Measurements from ENCODE around the gene FGF19. TPM values are rescaled to one million over a fixed set of nuclear protein-coding genes. Genes with fewer than 3 reads are reported as not detected.

The FGF19 gene
- total RNA-seq, 2 donors from 2014 or later = not detected

- H3K36me3 ChIP-seq = no peaks in the 10 kb centered on the region
- no peak for TF ChIP-seq CTCF (IDR thresholded peaks at IDR 0.05)
- ATAC-seq (ENCODE audit: insufficient number of reproducible peaks, low FRiP score, low read depth) (no peak), DNase-seq (ENCODE audit: low spot score) (no peak)
- no peak overlapping the region for H3K27ac ChIP-seq
- H3K4me3 ChIP-seq = no peak overlapping the region
- peaks cover 15% of the 10 kb centered on the region for H3K27me3 ChIP-seq (replicated peaks; ENCODE audit: insufficient read depth)
- peaks cover 4 to 15% of the 10 kb centered on the region in 2 donors for H3K4me1 ChIP-seq (ENCODE audit: control insufficient read depth in 1 of 2, low read depth in 2 of 2)
- no peaks in the 10 kb centered on the region for H3K9me3 ChIP-seq
Observed at GRCh38 chr11:69702239-69702691, 1.6 kb downstream of the FGF19 start.

GRCh38 chr11:69700278-69701140 lies 3.3 kb downstream of the FGF19 start:
- Histone ChIP-seq H3K36me3 (no peaks in the 10 kb centered on the region), H3K27me3 (replicated peaks; ENCODE audit: insufficient read depth) (peaks cover 15% of the 10 kb centered on the region), H3K9me3 (no peaks in the 10 kb centered on the region), H3K27ac (no peak overlapping the region), H3K4me3 (no peak overlapping the region), H3K4me1 (ENCODE audit: control insufficient read depth in 1 of 2, low read depth in 2 of 2) (peaks cover 4 to 15% of the 10 kb centered on the region in 2 donors)
- ATAC-seq (ENCODE audit: insufficient number of reproducible peaks, low FRiP score, low read depth) = no peak
- TF ChIP-seq CTCF (IDR thresholded peaks at IDR 0.05) = no peak
- DNase-seq (ENCODE audit: low spot score) = no peak

- TF ChIP-seq CTCF (IDR thresholded peaks at IDR 0.05) = no peak
- ATAC-seq (ENCODE audit: insufficient number of reproducible peaks, low FRiP score, low read depth) (no peak), DNase-seq (ENCODE audit: low spot score) (no peak)
- Histone ChIP-seq H3K27ac (no peak overlapping the region), H3K27me3 (replicated peaks; ENCODE audit: insufficient read depth) (peaks cover 15% of the 10 kb centered on the region), H3K9me3 (no peaks in the 10 kb centered on the region), H3K4me1 (ENCODE audit: control insufficient read depth in 1 of 2, low read depth in 2 of 2) (peaks cover under 1 to 11% of the 10 kb centered on the region in 2 donors), H3K36me3 (no peaks in the 10 kb centered on the region), H3K4me3 (no peak overlapping the region)
Observed at GRCh38 chr11:69699213-69699612, 4.6 kb downstream of the FGF19 start.

- Histone ChIP-seq H3K4me1 (ENCODE audit: control insufficient read depth in 1 of 2, low read depth in 2 of 2) (peaks cover 0 to 4% of the 10 kb centered on the region in 2 donors), H3K4me3 (no peak overlapping the region), H3K9me3 (no peaks in the 10 kb centered on the region), H3K27ac (no peak overlapping the region), H3K27me3 (replicated peaks; ENCODE audit: insufficient read depth) (peaks cover 15% of the 10 kb centered on the region), H3K36me3 (no peaks in the 10 kb centered on the region)
- DNase-seq (ENCODE audit: low spot score) (no peak), ATAC-seq (ENCODE audit: insufficient number of reproducible peaks, low FRiP score, low read depth) (no peak)
- TF ChIP-seq CTCF (IDR thresholded peaks at IDR 0.05) = no peak
Observed at GRCh38 chr11:69698362-69698761, 5.5 kb downstream of the FGF19 start.

- H3K27ac ChIP-seq = no peak overlapping the region
- peaks cover 0 to 4% of the 10 kb centered on the region in 2 donors for H3K4me1 ChIP-seq (ENCODE audit: control insufficient read depth in 1 of 2, low read depth in 2 of 2)
- no peak for TF ChIP-seq CTCF (IDR thresholded peaks at IDR 0.05)
- H3K9me3 ChIP-seq = no peaks in the 10 kb centered on the region
- DNase-seq (ENCODE audit: low spot score) (no peak), ATAC-seq (ENCODE audit: insufficient number of reproducible peaks, low FRiP score, low read depth) (no peak)
- no peaks in the 10 kb centered on the region for H3K36me3 ChIP-seq
- peaks cover 12% of the 10 kb centered on the region for H3K27me3 ChIP-seq (replicated peaks; ENCODE audit: insufficient read depth)
- no peak overlapping the region for H3K4me3 ChIP-seq
Observed at GRCh38 chr11:69697861-69698260, 6.0 kb downstream of the FGF19 start.
